Activated T-cell treated with anti-CD3 and anti-CD28 coated beads for 4 hours (primary cell): ENCODE measurements around the gene ACAP3.

Experiments
- DNase-seq: peaks from one replicate; pipeline ENCODE4 v3.0.0-alpha.2; 2020

ACAP3 gene

DNA sequence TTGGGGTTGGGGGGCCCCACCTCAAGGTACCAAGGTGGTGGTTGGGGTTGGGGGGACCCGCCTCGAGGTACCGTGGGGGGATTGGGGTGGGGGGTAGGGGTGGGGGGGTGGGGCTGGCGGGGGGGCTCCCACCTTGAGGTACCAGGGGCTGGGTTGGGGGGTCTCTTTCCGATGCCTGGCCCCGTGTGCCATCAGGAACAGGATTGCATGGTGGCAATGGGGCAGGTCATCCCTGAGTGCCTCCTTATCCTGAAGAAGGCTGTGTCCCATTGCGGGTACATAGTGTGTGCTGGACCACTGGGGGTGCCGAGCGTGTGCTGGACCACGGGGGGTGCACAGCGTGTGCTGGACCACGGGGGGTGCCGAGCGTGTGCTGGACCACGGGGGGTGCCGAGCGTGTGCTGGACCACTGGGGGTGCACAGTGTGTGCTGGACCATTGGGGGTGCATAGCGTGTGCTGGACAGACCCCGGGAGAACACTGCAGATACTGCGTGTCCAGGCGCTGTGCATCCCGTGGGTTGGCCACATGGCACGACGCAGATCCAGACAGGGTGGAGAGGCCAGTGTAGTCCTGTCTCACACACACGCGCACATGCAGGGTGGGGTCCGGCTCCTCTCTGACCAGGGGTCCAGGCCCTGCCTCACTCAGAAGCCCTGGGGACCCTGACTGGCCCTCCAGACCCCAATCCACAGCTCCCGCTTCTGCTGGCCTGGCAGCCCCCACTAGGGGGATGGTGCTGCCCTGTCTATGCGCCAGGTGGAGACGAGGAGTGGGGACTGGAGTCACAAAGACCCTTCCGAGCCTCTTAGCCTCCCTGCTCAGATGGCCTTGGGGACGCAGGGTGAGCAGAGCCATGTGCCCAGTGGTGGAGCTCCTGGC lies 23.3 kb downstream of the ACAP3 start:
- DNase-seq = no peak

DNA sequence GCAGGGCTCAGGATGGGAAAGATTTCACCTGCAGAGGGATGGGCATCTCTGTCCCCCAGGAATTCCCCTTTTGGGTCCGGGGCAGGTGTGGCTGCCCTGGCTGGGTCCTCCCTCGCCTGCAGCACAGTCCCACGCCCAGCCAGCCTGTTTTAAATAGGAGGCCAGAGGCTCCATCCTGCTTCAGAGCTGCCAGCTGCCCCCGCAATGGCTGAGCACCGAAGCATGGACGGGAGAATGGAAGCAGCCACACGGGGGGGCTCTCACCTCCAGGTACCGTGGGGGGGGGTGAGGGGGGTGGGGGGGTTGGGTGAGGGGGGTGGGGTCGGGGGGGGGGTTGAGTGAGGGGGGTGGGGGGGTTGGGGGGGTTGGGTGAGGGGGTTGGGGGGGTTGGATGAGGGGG lies 23.9 kb downstream of the ACAP3 start:
- DNase-seq = no peak

DNA sequence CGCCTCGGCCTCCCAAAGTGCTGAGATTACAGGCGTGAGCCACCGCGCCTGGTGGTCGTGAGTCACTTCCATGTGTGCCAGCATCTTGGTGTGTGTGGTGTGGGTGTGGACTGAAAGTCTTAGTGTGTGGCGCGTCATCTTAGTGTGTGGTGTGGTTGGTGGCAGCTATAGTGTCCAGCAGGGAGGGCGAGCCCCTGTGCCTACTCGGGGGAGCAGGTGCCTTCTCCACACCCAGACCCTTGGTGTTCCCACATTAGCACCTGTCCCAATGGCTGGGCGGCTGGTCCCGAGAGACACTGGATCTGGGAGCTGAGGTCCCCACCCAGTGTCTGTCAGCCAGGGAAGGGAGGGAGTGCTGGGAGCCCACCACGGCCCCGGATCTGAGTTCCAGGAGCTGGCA lies 24.7 kb downstream of the ACAP3 start:
- DNase-seq = no peak

DNA sequence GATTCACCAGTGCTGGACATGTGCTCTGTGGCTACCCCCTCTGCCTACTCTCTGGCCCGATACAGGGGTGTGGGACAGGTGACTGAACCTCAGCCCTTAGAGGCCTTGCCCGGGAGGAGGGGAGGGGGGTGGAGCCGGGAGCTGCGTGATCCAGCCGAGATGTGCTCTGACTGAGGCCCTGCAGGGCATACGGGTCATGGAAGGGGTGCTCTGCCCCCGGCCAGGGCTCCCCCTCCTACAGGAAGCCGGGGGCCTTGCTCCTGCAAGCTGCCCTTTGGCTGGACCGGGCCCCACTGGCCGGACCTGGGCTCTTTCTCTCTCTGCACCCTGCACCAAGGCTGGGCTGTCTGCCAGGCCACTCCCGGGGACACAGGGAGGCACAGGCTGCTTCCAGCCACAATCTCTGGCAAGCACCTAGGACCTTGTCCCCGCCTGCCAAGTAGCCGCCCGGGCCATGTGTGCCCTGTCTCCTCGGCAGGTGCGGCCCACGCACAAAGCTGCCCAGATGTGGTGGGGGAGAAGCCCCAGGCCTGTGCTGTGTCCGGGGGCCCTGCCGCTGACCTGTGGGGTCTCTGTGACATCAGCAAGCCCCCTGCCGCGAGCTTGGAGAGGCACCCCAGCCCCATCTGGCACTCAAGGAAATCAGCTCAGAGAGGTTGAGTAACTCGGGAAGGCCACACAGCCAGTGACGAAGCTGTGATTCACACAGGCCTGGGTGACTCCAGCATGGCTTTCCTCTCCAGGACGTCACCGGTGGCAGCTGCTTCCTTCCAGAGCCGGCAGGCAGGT lies 26.0 kb downstream of the ACAP3 start:
- no peak for DNase-seq

DNA sequence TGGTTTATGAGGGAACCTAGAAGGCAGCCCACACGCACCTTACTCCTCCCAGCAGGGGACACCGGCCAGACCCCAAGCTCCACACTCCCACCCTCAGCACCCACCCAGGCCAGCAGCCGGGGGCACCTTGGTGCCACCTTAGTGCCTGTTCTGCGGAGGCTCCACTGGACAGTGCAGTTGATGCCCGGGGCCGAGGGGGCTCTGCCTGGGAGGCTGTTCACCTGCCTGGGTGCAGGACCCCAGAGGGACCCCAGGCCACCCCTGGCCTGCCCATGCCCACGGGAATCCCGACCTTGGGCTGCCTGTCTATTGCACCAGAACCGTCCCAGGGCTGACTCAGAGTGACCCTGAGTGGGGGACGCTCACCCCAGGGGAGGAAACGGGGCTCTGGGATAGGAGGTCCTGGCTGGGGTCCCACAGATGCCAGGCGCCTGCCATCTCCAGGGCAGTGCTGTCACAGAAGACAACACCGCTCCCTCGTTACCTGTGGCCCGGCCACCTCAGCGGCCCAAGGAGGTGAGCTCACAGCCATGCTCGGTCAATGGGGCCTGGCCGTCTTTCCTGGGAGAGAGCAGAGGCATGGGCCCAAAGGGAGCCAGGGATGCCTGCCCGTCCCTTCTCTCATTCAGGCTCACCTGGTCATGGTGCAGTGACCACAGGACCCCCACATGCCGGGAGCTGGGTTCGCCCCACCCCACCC lies 26.8 kb downstream of the ACAP3 start:
- DNase-seq = no peak

DNA sequence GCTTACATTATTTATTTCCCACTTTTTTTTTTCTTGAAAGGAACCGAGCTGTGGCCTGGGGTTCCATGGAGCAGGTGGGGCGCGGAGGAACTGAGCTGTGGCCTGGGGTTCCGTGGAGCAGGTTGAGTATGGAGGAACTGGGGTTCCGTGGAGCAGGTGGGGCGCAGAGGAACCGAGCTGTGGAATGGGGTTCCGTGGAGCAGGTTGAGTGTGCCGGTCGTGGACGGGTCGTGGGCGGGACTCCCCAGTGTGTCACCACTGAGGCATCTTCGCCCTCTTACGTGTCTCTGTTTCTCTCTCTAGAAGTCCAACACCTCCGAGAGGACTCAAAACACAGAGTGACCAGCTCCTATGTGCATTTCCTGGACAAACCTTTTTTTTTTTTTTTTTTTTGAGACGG lies 28.7 kb downstream of the ACAP3 start:
- DNase-seq = no peak

DNA sequence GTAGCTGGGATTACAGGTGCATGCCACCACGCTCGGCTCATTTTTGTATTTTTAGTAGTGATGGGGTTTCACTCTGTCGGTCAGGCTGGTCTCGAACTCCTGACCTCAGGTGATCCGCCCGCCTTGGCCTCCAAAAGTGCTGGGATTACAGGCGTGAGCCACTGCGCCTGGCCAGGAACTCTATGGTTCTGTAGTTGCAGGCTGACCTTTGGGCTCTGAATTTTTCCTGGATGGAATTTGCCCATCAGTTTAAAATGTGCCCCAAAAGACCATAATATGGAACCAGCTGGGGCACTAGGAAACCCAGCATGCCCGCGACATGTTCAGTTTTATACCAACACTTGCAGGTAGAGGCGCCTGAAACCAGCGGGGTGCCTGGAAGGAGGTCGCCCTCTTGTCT lies 29.1 kb downstream of the ACAP3 start:
- DNase-seq = no peak

DNA sequence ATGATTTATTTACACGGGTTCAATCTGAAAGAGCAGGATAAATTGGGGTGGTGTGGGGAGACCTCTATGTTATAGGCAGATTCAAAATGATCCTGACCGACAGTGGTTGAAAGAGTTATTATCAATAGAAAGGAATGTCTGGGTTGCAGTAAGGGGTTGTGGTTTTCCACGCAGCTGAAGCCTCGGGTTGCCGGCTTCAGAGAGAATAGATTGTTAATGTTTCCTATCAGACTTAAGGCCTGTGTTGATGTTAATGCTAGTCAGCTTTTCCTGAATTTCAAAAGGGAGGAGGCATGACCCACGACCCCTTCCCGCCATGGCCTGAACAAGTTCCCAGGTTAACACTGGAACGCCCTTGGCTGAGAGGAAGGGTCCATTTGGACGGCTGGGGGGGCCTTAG lies 31.9 kb downstream of the ACAP3 start:
- DNase-seq = no peak

DNA sequence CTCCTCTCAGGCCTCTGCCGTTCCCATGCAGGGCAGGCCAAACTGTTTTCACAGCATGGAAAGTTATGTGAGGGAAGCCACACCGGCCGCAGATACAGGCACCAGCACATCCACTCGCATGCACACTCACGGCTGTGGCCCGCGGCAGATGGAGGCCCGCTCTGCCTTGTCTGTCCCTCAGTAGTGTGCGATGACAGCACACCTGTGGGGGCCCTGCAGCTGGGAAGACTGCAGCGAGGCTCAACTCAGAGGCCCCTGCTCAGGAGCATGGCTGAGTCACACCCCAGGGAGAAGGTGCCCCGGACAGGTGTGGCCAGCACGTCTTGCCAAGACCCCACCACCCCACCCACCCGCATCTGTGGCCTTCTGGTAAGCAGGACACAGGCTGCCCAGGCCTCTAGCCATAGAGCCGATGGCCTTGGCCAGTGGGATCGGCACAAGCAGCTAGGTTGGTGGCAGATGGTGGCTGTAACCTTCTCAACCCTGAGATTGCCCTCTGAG lies 32.7 kb downstream of the ACAP3 start:
- no peak for DNase-seq

DNA sequence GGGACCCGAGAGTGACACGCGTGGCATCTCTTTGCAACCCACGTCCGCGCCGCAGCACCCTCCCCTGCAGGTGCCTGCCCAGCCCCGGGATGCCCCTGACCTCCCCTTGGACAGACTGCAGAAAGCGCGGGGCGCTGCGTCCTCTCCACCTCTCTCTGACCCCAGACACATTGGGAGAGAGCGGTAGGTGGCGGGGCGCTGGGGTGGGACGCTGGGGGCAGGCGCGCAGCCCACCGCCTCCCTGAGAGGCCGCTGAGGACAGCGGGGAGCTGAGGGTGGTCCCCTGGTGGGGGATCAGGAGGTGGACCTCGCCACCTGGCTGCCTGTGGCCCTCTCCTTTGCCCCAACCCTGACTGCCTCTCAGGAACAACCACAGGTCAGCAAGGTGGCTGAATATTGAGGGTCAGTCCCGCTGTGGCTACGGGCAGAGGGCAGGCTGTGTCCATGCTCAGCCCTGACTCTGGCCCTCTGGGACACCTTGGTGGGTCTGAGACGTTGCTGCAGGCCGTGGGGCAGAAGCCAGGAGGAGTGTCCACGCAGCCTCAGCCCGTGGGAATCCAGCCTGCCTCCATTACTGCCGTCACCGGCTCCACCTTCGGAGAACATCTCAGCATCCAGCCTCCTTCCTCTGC lies 33.3 kb downstream of the ACAP3 start:
- DNase-seq = no peak

DNA sequence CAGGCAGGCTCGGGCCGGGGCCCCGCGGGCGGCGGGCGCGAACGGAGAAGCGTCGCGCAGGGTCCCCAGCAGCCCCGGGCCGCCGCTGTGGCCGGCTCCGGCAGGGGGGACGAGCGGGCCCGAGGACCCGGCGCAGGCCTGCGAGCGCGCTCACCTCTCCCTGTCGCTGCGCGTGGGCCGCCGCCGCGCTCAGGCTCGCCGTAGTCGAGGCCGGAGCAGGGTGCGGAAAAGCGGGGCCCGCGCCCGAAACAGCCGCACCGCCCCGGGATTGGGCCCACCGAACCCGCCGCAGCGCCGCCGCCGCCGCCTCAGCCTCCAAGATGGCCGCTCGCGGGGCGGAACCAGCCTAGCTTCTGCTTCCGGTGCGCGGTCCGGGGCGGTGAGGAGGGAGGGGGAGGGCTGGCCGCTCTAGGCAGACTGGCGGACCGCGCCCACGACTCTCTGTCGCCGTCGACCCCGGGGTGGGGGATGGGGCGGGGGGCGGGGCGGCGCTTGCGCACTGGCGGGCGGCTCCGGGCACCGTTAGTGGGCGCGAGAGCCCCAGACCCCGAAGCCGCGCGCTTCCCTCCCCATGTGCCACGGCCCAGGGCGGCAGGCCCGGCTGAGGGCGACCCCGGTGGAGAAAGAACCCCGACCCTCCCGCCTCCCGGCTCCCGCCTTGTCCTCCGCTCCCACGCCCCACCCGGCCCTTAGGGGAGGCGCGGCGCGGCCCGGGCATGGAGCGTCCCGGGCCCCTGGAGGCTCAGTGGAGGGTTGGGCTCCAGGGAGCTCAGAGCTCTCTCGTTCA lies 34.0 kb downstream of the ACAP3 start, which contains the start of gene UBE2J2:
TSS of gene UBE2J2 (minus strand) at position 343 of the 787 bp plus-strand sequence. CDS start 5,862 bp downstream, outside the sequence.
- DNase-seq = peak; percentile 88

DNA sequence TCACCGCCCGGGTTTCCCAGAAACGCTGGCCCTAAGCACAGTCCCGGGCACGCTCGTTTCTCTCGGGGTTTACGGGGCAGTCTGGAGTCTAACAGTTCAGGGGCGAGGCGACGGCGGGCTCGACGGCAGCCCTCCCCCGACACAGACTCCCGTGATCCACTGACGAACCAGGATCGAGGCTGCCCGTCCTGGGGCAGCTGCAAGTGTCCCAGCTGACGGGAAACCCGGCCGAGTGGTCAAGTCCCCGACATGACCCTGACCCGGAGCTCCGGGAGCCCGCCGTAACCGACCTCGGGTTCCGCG lies 34.6 kb downstream of the ACAP3 start:
- no peak for DNase-seq

DNA sequence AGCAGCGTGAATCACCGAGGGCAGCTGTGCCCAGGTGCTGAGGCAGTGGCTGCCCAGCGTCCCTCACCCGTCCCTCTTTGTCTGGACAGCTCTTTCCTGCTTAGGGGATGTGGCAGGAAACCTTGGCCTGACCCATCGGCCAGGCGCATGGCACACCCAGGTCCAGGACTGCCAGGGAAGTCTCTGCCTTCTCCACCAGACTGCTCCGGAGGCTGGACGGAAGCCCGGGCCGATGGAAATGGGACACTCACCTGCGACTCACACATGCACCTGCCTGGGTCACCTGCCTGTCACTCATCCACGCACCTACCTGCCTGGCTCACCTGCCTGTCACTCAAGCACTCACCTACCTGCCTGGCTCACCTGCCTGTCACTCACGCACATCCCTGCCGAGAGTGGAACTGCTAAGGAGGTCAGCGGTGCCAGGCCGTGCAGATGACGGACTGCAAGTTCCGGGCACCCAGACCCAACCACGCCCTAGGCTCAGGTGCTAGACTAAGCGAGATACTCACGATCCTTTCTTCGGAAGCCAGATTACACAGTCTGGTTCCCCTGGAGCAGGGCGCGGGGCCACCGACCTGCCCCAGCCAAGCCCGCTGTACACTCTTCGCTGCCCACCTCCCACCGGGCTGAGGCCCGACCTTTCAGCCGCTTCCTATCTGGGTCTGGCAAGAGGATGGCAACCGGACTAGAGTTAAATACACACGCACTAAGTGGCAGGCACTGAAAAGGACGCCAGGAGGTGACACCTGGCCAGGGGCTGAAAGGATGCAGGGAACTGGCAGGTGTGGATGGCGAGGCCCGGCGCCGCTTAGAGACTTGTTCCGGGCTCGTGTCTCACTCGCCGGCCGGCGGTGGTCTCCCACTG lies 35.2 kb downstream of the ACAP3 start:
- no peak for DNase-seq

DNA sequence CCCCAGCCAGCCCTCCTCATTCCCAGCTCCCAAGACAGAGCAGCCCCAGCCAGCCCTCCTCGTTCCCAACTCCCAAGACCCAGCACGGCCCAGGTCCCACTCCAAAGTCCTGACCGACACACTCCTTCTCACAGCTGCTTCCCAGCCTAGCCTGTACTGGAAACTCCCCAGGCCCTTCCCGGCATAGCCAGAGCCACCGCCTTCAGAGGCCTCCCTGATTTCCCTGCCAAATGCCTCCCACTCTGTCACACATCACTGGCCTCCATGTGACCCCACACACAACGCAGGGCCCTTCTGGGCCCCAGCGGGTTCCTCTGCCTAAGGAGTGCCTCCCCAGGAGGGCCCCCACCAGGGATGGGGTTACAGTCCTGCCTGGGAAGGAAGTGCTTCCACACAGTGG lies 36.9 kb downstream of the ACAP3 start:
- DNase-seq = no peak

DNA sequence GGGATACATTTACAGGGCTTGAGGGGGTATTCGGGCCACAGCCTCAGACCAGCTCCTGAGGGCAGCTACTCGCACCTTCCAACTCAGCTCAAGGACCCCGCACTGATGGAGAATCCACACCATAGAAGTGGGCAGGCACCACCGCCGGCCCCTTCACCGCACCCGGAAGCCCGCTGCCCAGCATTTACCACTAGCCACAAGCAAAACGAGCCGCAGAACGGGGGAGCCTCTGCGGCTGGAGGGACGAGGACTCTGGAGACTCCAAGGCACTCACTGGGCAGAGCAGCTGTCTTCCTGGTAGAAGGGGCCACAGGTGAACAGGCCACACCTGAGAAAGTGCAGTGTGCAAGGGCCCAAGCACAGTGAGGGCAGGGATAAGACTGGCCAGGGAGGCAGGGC lies 39.4 kb downstream of the ACAP3 start:
- no peak for DNase-seq

DNA sequence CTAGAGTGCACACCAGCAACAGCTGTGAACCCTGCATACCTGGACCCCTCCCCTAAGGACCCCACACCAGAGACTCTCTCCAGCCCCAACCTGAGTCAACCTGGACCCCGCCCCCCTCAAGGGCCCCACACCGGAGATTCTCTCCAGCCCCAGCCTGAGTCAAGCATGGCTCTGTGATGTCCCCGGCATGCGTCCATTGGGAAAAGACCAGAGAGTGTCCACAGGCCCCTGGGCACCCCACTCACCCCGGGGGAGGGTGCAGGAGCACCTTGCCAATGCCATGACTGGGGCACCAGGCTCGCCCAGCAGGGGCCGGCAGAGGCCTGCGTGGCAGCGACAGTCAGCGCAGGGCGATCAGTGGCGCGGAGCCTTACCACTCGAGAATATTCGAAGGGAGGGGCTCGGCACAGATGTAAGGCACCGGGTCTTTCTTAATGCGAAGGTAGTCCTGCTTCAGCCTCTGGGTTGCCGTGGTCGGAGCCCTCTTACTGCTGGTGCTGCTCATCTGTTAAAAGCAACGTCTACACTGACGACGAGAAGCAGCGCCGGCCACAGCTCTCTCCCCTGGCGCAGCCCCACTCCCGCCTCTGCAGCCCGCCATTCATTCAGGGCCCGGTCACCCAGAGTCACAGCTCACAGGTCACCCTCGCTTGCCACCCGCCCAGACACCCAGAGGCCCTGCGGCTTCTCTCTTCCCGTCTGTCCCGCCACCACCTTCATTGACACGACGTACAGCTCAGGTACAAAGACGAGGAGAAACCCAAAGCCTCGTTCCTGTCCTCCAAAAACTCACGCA lies 40.0 kb downstream of the ACAP3 start:
- no peak for DNase-seq

DNA sequence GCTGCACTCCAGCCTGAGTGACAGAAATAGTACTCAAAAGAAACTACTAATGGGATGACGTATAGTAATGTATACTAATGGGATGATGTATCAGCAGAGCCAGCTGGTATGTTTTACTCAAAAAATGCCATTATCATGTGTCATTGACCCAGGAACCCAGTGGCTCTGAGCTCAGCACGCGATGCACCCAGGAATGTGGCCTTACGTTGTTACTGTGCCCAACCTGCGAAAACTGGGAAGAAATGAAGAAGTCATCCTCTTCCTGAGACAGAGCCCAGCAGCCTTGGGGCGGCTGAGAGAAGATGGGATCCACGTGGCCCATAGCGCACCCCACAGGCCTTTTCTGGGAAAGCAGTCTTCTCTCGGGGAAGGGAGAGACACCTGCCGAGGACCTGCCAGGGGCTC lies 42.9 kb downstream of the ACAP3 start:
- no peak for DNase-seq

DNA sequence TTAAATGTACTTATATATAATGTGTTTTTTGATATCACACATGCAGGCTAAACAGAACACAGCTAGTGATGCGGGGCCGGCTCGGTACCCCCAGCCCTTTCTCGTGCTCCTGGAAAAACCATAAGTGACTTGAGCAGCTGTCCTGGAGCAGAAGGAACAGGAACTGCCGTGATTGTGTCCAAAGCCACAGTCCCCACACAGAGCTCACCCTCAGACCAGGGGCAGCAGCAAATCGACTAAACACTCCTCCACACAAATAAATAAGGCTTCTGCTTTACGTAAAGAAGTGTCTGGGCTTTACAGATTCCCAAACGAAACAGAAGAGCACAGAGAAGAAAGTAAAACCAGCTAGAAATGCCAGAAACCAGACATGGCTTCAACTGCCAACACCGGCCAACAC lies 43.7 kb downstream of the ACAP3 start:
- DNase-seq = no peak

DNA sequence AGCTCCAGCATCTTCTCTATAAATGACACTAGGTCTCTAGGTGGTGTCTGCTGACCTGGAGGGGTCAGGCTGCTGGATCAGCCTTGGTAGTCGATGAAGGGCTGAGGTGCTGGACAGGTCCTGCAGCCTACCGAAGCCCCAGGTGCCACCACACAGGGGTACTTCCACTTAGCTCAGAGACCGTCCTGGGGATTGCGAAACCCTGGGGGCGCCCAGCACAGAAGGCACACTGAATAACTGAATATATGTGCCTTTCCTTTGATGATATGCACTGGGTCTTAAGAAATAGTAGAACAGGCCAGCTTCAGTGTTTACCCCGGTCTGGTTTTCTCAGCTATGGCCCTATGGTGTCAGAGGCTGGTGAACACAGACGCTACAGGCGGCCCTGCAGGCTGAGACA lies 45.0 kb downstream of the ACAP3 start:
- DNase-seq = no peak

DNA sequence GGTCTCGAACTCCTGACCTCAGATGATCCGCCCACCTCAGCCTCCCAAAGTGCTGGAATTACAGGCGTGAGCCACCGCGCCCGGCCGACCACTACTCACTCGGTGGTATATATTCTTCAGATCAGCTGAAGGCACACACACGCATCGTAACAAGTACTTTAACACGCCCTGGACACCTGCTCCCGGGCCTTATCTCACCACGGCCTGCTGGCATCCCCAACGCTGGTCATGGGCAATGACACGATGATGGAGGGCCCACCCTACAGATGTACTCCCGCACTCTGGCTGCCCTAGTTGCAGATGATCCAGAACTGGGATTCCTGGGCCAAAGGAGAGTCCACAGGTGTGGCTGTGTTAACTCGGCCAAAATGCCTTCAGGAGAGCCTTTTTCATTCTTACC lies 45.7 kb downstream of the ACAP3 start:
- DNase-seq = no peak
